BE2C (cell line): ENCODE data around the gene PGGT1B.

Experiments used
- DNase-seq: peaks from one replicate; pipeline ENCODE4 v3.0.0-alpha.2; 2020
- H3K27me3 ChIP-seq: fragments of 250-450 bp; sonication (Bioruptor Pico); 2 replicates; pipeline ENCODE4 v1.5.1; 2020; ENCODE audit warnings: mild to moderate bottlenecking
- H3K36me3 ChIP-seq: fragments of 250-450 bp; sonication (Bioruptor Pico); 2 replicates; pipeline ENCODE4 v1.5.1; 2020; ENCODE audit warnings: mild to moderate bottlenecking
- H3K4me1 ChIP-seq: fragments of 250-450 bp; sonication (Bioruptor Pico); 2 replicates; pipeline ENCODE4 v1.5.1; 2020
- H3K4me3 ChIP-seq: 2 replicates; pipeline ENCODE4 v1.5.1; 2011; ENCODE audit warnings: low read depth, low read length
- H3K9me3 ChIP-seq: fragments of 250-450 bp; sonication (Bioruptor Pico); 2 replicates; pipeline ENCODE4 v1.5.1; 2020
- CTCF ChIP-seq: IDR thresholded peaks from 2 replicates; pipeline ENCODE4 v1.5.1; 2012; ENCODE audit warnings: mild to moderate bottlenecking, low read depth, low read length

PGGT1B gene

GRCh38 chr5:115194676-115195075, 68.0 kb downstream of the PGGT1B start:
- no peaks in the 10 kb centered on the region for H3K27me3 ChIP-seq
- H3K36me3 ChIP-seq, result no peaks in the 10 kb centered on the region
- H3K4me3 ChIP-seq, result no peak overlapping the region
- DNase-seq, result peak; percentile 50
- H3K9me3 ChIP-seq, result no peaks in the 10 kb centered on the region
- H3K4me1 ChIP-seq, result peaks cover 16% of the 10 kb centered on the region; the same call in 1 of the 2 replicates
- no peak for TF ChIP-seq CTCF

- Histone ChIP-seq H3K36me3 (no peaks in the 10 kb centered on the region), H3K4me3 (no peak overlapping the region), H3K27me3 (no peaks in the 10 kb centered on the region), H3K4me1 (peaks cover 16% of the 10 kb centered on the region; the same call in 1 of the 2 replicates), H3K9me3 (no peaks in the 10 kb centered on the region)
- no peak for TF ChIP-seq CTCF
- no peak for DNase-seq
These were observed 69.4 kb downstream of the PGGT1B start for GRCh38 chr5:115193295-115193694.

- no peaks in the 10 kb centered on the region for H3K27me3 ChIP-seq
- H3K4me3 ChIP-seq, result no peak overlapping the region
- H3K9me3 ChIP-seq, result no peaks in the 10 kb centered on the region
- no peak for TF ChIP-seq CTCF
- no peak for DNase-seq
- H3K4me1 ChIP-seq, result peaks cover 16% of the 10 kb centered on the region; the same call in 1 of the 2 replicates
- H3K36me3 ChIP-seq, result no peaks in the 10 kb centered on the region
These were observed 70.6 kb downstream of the PGGT1B start for GRCh38 chr5:115192098-115192497.

GRCh38 chr5:115191474-115192031, 71.1 kb downstream of the PGGT1B start:
- no peaks in the 10 kb centered on the region for H3K36me3 ChIP-seq
- H3K9me3 ChIP-seq, result no peaks in the 10 kb centered on the region
- TF ChIP-seq CTCF, result no peak
- no peak for DNase-seq
- no peak overlapping the region for H3K4me3 ChIP-seq
- H3K27me3 ChIP-seq, result no peaks in the 10 kb centered on the region
- peaks cover 16% of the 10 kb centered on the region; the same call in 1 of the 2 replicates for H3K4me1 ChIP-seq

GRCh38 chr5:115190388-115190787, 72.3 kb downstream of the PGGT1B start:
- Histone ChIP-seq H3K4me1 (peaks cover 8% of the 10 kb centered on the region; the same call in 1 of the 2 replicates), H3K36me3 (no peaks in the 10 kb centered on the region), H3K4me3 (no peak overlapping the region), H3K27me3 (no peaks in the 10 kb centered on the region), H3K9me3 (no peaks in the 10 kb centered on the region)
- no peak for DNase-seq
- TF ChIP-seq CTCF, result no peak

- DNase-seq, result no peak
- TF ChIP-seq CTCF, result no peak
- Histone ChIP-seq H3K4me3 (no peak overlapping the region), H3K4me1 (peaks cover 4% of the 10 kb centered on the region; the same call in 1 of the 2 replicates), H3K27me3 (no peaks in the 10 kb centered on the region), H3K36me3 (no peaks in the 10 kb centered on the region), H3K9me3 (no peaks in the 10 kb centered on the region)
These were observed 72.8 kb downstream of the PGGT1B start for GRCh38 chr5:115189866-115190265.
